Stimulated activated naive CD4-positive, alpha-beta T cell (primary cell): ENCODE results near the gene SLC9A3.
A peak's percentile ranks its signal among the peaks of the same experiment; 100 is the strongest.
"Not testable (repeated sequence)": the region's sequence is repeated elsewhere in the genome, so short reads cannot be mapped to it uniquely, and the experiment has no call there.

Experiments used
- DNase-seq, 6 experiments: peaks; one replicate each; lab custom pipeline; 2025; lab: John Stamatoyannopoulos, UW

SLC9A3 gene

GRCh38 chr5:474840-475661, 49.2 kb downstream of the SLC9A3 start:
- peak in 1 of 6 experiments; percentile 20 for DNase-seq

DNA sequence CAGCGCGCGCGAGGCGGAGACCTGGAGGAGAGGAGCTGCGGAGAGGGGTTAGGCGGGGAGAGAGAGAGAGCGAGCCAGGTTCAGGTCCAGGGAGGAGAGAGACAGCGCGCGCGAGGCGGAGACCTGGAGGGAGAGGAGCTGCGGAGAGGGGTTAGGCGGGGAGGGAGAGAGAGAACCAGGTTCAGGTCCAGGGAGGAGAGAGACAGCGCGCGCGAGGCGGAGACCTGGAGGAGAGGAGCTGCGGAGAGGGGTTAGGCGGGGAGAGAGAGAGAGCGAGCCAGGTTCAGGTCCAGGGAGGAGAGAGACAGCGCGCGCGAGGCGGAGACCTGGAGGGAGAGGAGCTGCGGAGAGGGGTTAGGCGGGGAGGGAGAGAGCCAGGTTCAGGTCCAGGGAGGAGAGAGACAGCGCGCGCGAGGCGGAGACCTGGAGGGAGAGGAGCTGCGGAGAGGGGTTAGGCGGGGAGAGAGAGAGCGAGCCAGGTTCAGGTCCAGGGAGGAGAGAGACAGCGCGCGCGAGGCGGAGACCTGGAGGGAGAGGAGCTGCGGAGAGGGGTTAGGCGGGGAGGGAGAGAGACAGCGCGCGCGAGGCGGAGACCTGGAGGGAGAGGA, 49.9 kb downstream of the SLC9A3 start:
- not testable (repeated sequence) for DNase-seq

DNA sequence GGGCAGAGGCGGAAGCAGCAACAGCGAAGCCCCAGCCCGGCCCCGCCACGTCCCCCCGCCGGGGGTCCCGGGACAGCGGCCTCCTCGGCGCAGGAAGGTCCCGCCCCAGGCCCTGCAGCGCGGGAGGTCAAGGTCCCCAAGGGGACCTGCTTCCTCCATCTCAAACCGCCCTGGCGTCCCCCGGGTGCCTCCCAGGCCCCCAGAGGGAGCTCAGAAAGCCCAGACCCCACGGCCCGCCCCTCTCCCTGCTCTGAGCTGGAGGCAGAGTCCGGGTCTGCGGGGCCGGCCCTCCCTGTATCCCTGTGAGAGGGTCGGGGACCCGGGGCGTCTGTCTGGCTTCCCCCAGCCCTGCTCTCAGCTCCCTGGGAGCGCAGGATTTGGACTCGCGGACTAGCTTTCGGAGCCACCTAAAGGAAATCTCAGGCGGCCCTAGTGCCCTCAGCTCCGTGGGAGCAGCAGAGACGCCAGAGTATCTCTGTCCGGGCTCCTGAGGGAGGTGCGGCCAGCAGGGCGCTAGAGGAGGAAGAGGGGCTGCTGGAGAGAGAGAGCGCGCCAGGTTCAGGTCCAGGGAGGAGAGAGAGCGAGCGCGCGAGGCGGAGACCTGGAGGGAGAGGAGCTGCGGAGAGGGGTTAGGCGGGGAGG, 50.6 kb downstream of the SLC9A3 start:
- DNase-seq: peak in 4 of 6 experiments; percentile 42 to 63 (median 49)

GRCh38 chr5:472656-473550, 51.3 kb downstream of the SLC9A3 start:
- peak; percentile 83 to 94 (median 87) for DNase-seq

- no peak for DNase-seq
Measured at GRCh38 chr5:472076-472655, 52.1 kb downstream of the SLC9A3 start.

DNA sequence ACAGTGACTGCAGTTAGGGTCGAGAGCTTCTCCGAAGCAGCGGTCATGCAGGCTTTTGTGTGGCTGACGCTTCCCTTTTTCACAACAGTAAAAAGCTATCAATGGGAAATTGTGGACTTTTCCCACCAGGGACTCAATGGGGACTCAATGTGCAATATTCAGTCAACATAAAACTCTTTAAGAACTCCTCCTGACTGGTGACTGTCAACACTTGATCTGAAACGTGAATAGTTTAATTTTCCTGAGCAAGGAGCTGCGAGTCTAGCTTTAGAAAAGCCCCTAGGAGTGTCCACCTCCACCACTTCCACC, 52.5 kb downstream of the SLC9A3 start:
- peak in 1 of 6 experiments; percentile 13 for DNase-seq

- no peak for DNase-seq
Measured at GRCh38 chr5:470961-471749, 53.1 kb downstream of the SLC9A3 start.

DNA sequence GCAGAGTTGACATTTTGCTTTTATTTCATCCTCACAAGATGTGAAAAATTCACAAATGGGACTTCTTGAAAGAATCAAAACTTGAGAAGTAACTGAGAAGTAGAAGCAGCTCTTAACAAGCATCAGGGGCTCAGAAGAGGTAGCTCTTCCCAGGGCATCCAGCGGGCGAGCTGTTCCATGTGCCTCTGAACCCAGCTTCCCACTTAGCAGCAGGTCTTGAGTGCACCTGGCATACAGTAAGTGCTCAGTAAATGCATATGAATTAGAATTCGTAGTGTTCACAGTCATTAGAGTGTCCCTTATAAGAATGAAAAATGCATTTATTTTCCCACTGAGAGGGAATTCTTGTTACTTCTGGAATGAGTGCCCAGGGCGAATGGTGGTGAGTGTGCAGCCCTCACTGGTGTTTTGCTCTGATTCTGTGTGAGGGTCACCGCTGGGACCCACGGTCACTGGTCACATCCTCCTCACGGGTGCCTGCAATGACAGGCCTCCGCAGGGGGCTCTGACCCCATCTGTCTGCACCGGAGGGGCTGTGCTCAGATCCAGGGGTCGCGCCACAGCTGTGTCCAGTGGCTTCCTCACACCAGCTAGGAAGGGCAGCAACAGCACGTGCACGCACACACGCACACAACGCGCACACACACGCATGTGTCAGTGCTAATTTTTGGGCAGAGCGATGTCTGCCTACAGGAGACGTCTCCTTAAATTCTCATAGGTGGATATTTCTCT, 54.3 kb downstream of the SLC9A3 start:
- DNase-seq: no peak

DNA sequence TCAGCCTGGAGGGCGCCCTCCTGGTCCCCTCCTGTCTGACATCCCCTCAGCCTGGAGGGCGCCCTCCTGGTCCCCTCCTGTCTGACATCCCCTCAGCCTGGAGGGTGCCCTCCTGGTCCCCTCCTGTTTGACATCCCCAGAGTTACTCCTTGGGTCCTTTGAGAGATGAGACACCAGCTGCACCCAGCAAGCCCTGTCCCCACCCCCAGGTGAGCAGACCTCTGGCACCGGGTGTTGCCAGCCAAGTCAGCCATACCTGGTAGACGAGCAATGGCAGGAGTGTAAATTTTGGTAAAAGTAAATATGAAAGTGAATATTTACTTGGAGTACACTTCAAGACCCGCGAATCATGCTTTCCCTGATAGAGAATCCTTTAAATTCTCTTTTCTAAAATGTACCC, 55.8 kb downstream of the SLC9A3 start:
- DNase-seq: no peak

DNA sequence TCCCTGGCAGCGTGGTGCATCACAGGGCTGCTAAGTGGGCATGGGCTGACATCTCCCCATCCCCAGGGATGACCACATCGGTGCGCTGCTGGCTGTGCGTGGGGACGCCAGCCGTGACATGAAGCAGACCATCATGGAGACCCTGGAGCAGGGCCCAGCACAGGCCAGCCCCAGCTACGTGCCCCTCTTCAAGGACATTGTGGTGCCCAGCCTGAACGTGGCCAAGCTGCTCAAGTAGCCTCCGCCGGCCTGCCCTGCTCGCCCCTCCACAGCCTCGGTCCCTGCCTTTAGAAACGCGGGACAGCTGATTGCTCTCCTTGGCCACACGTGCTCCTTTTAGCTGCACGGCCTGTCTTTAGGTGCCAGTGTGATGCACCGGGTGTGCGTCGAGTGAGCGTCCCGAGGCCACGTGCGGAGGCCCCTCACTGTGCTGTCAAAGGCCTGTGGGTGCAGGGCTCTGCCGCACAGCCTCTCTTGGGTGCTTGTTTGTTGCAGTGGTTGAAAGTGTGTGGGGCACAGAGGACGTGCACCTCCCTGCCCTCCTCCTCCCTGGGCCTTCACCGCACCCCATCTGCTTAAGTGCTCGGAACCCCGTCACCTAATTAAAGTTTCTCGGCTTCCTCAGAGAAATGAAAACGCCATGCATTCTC, 57.5 kb downstream of the SLC9A3 start:
- DNase-seq: no peak

GRCh38 chr5:465591-466403, 58.5 kb downstream of the SLC9A3 start:
- no peak for DNase-seq

- no peak for DNase-seq
Measured at GRCh38 chr5:464843-465590, 59.2 kb downstream of the SLC9A3 start.

DNA sequence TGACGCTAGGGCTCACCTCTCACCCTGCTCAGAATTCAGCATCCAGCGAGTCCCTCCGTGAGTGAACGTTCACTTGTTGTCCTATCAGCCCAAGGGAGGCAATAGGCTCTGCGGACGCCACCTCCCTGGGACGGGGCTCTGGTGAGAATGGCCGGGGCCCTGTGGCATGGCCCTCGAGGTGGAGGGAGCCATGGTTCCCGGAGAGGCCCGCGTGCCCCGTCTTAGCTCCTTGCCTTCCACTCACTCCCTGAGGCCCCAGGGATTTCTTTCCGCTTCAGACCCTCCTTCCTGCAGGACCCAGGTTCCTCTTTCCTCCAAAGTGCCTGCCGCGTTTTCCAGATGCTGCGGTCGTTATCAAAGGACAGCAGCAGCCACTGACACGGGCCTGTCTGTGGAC, 59.8 kb downstream of the SLC9A3 start:
- no peak for DNase-seq

- DNase-seq: peak; percentile 70 to 95 (median 84)
Measured at GRCh38 chr5:463952-464351, 60.3 kb downstream of the SLC9A3 start.

GRCh38 chr5:463301-463700, 60.9 kb downstream of the SLC9A3 start:
- peak in 1 of 6 experiments; percentile 37 for DNase-seq

DNA sequence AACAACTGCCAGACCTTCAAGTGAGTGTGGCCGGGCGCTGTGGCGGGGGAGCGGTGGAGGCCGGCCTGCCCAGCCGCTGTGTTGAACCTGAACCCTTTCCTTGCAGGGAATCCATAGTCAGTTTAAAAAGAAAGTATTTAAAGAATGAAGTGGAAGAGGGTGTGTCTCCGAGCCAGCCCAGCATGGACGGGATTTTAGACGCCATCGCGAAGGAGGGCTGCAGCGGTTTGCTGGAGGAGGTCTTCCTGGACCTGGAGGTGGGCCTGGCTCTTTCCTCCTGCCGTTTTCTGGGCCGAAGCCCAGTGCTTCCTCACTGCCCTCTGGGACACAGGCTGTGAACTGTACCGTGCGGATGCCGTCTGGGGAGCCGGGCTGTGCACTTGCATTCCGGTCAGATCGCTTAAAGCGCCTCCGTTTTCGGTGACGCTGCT, 62.2 kb downstream of the SLC9A3 start:
- no peak for DNase-seq

DNA sequence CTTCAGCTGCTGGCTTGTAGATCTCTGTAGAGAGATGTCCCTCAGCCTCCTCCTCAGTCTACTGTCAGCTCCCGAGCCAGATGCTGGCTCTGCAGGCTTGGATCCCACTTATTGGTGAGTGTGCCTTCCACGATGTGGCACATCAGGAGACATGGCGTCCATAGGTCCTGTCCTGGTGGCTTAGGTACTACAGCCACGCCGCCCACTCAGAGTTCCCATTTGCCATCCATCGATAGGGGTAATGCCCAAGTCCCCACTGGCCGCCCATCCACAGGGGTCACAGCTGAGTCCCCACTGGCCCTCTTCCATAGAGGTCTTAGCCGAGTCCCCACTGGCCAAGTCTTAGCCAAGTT, 64.0 kb downstream of the SLC9A3 start:
- DNase-seq: no peak

- no peak for DNase-seq
Measured at GRCh38 chr5:459562-460272, 64.5 kb downstream of the SLC9A3 start.
